CD4-positive, alpha-beta T cell (primary cell): ENCODE data around the gene NEK7. TPM values are rescaled to one million over a fixed set of nuclear protein-coding genes. Genes with fewer than 3 reads are reported as not detected.

Experiments
- ATAC-seq: fragments of 200-7000 bp; cut with Tn5 transposase; one replicate; pipeline ENCODE4 v1.10.0; 2022; ENCODE audit warnings: mild to moderate bottlenecking; ENCODE audit not compliant: poor library complexity
- CTCF ChIA-PET: fragments of 350-600 bp; sonication (Branson Sonifier 250); formaldehyde crosslinking; loops from one replicate; lab custom pipeline; 2021; ENCODE audit warnings: antibody characterized with exemption, inconsistent platforms; lab: Charles Lee
- POLR2A ChIA-PET: fragments of 350-600 bp; sonication (Branson Sonifier 250); formaldehyde crosslinking; loops from one replicate; lab custom pipeline; 2021; ENCODE audit warnings: antibody characterized with exemption, inconsistent platforms; lab: Charles Lee
- DNase-seq, 14 experiments: peaks; one replicate each; pipeline ENCODE4 v3.0.0-alpha.2; 2013 to 2020; ENCODE audit warnings: mixed read lengths in 2 of 14
- H3K27ac ChIP-seq, 2 donors: one replicate each; pipeline versions ENCODE4 v1.5.1 to v1.7.0; 2013; ENCODE audit warnings: low read length in 2 of 2, low read depth in 1 of 2, mild to moderate bottlenecking in 1 of 2
- H3K27me3 ChIP-seq, 2 experiments: 1 replicate in 1 of 2; 2 replicates in 1 of 2; pipeline versions ENCODE4 v1.6.1 to v1.7.0; 2013; ENCODE audit warnings: low read length in 2 of 2, control low read depth in 1 of 2, mild to moderate bottlenecking in 1 of 2, moderate library complexity in 1 of 2; ENCODE audit not compliant: insufficient read depth in 2 of 2, control insufficient read depth in 1 of 2
- H3K36me3 ChIP-seq: one replicate; pipeline ENCODE4 v1.6.1; 2013; ENCODE audit warnings: low read length, control low read depth; ENCODE audit not compliant: insufficient read depth
- H3K4me1 ChIP-seq: one replicate; pipeline ENCODE4 v1.6.1; 2013; ENCODE audit warnings: low read length, control low read depth; ENCODE audit not compliant: insufficient read depth
- H3K4me3 ChIP-seq: one replicate; pipeline ENCODE4 v1.5.1; 2013; ENCODE audit warnings: mild to moderate bottlenecking, low read length, moderate library complexity
- H3K9me3 ChIP-seq, 2 experiments: 1 replicate in 1 of 2; 2 replicates in 1 of 2; pipeline versions ENCODE4 v1.6.1 to v1.7.0; 2013; ENCODE audit warnings: low read length in 2 of 2, mild to moderate bottlenecking in 2 of 2, control low read depth in 1 of 2, moderate library complexity in 1 of 2; ENCODE audit not compliant: control insufficient read depth in 1 of 2, insufficient read depth in 1 of 2
- H3K27ac Mint-ChIP-seq: one replicate; pipeline ENCODE4 v1.8.0; 2020; ENCODE audit warnings: mixed read lengths
- H3K27me3 Mint-ChIP-seq: one replicate; pipeline ENCODE4 v1.8.0; 2021; ENCODE audit warnings: mixed read lengths
- H3K36me3 Mint-ChIP-seq: one replicate; pipeline ENCODE4 v1.8.0; 2021; ENCODE audit warnings: low read depth, mixed read lengths
- H3K4me1 Mint-ChIP-seq: one replicate; pipeline ENCODE4 v1.8.0; 2021; ENCODE audit warnings: low read depth, mixed read lengths
- H3K4me3 Mint-ChIP-seq: one replicate; pipeline ENCODE4 v1.8.0; 2020; ENCODE audit warnings: mild to moderate bottlenecking, mixed read lengths
- H3K9me3 Mint-ChIP-seq: one replicate; pipeline ENCODE4 v1.8.0; 2020; ENCODE audit warnings: mixed read lengths
- CTCF ChIP-seq: fragments of 200-600 bp; IDR thresholded peaks from one replicate; pipeline ENCODE4 v1.8.0; 2022; ENCODE audit warnings: antibody characterized with exemption, mild to moderate bottlenecking
- intact Hi-C, 2 experiments: fragments of 100-400 bp; cut with DNase I in 1 of 2; cut with micrococcal nuclease in 1 of 2; formaldehyde crosslinking; loops; one replicate each; pipeline versions ENCODE4 v1.15.1 to v1.9.0; 2023 to 2025; cut with DNase I, micrococcal nuclease
- total RNA-seq, 174 experiments: library from RNA in 2 of 174; stranded (reverse) in 2 of 174; gene quantifications; one replicate each; pipeline ENCODE4 v1.2.3 and lab custom pipeline; 2021 to 2026

The NEK7 gene
- total RNA-seq, 2 experiments from 2014 or later: 11.8 to 13.0 TPM

DNA sequence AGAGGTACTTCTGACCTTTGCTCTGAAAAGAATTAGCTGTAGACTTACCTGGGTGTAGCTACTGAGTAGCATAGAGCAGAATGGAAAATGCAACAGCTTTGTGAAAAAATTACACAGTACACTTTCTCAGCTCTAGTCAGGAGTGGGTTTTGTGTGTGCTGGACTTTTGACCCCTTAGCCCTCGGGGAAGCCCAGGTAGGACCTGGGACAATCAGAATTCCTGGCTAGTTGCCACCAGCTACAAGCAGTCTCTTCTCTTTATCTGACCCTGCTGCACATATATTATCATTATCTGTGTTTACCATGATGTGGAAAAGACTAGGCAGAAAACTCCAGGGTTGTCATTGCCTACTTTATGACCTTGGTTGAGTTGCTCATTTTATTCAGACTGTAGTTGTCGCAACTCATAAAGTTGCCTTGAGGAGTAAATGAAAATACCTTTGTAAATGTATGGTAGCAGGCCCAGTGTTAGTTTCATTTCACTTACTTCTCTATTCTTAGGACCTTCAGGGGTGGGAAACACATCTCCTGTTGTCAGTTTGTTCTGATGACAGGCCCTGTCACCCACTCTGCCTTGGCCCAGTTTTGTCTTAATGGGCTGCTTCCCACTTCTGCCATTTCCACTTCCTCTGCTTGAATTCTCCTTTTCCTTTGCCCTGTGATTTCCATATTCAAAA lies 5.4 kb downstream of the NEK7 start:
- Mint-ChIP-seq H3K4me1 (peaks cover 93% of the 10 kb centered on the region), H3K4me3 (peak overlapping the region; percentile 56), H3K27me3 (no peaks in the 10 kb centered on the region), H3K27ac (peak overlapping the region; percentile 98), H3K9me3 (no peaks in the 10 kb centered on the region), H3K36me3 (peaks cover 17% of the 10 kb centered on the region)
- H3K9me3 ChIP-seq: no peaks in the 10 kb centered on the region
- ChIA-PET CTCF (no interaction called here), POLR2A (interaction anchor here (7.4 kb wide), 1 partner anchor 11 kb away, joined by 160 read pairs; no protein-coding TSS in a partner anchor)
- intact Hi-C loops: loop anchor here (10.0 kb wide), 3 partner anchors 363 to 773 kb away; no protein-coding TSS in a partner anchor
- peaks cover 54% of the 10 kb centered on the region for H3K4me1 ChIP-seq
- H3K4me3 ChIP-seq: no peak overlapping the region
- H3K27ac ChIP-seq: no peak overlapping the region
- ATAC-seq (no peak), DNase-seq (peak in 2 of 14 experiments; percentile 32 to 51)
- no peaks in the 10 kb centered on the region for H3K36me3 ChIP-seq
- no peak for TF ChIP-seq CTCF
- H3K27me3 ChIP-seq: no peaks in the 10 kb centered on the region

DNA sequence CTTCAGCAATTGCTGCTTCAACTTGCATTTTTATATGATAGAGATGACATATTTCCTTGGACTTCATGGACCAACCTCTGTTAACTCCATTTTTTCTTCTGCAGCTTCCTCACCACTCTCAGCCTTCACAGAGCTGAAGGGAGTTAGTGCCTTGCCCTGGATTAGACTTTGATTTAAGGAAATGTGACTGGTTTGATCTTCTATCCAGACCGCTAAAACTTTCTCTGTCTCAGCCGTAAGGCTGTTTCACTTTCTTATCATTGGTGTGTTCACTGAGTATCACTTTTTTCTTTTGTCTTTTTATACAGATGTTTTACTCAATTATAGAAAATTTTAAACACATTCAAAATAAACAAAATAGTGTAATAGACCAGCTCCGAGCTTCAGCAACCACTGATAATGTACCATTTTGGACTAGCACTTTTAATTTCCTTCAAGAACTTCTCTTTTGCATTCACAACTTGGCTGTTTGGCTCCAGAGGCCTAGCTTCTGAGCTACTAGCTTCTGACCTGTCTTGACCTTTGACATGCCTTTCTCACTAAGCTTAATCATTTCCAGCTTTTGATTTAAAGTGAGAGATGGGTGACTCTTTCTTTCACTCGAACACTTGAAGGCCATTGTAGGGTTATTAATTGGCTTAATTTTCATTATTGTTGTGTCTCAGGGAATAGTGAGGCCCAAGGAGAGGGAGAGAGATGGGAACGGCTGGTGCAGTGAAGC lies 9.3 kb downstream of the NEK7 start:
- Mint-ChIP-seq H3K4me1 (peaks cover 94% of the 10 kb centered on the region), H3K4me3 (peak overlapping the region; percentile 75), H3K9me3 (no peaks in the 10 kb centered on the region), H3K27me3 (no peaks in the 10 kb centered on the region), H3K36me3 (no peaks in the 10 kb centered on the region), H3K27ac (peak overlapping the region; percentile 88)
- no peak for TF ChIP-seq CTCF
- CTCF ChIA-PET: interaction anchor here (1.4 to 1.5 kb wide), 2 partner anchors 10 to 17 kb away, joined by 3 to 5 read pairs; partner anchors contain the start of gene NEK7
- POLR2A ChIA-PET: interaction anchor here (0.6 to 15.1 kb wide), 10 partner anchors 8 to 549 kb away, joined by 3 to 160 read pairs (median 4); partner anchors contain the start of genes NEK7 and PTPRC
- no peaks in the 10 kb centered on the region for H3K27me3 ChIP-seq
- intact Hi-C loops: loop anchor here (1.0 to 10.0 kb wide), 6 partner anchors 9 to 769 kb away; no protein-coding TSS in a partner anchor
- H3K36me3 ChIP-seq: no peaks in the 10 kb centered on the region
- no peaks in the 10 kb centered on the region for H3K9me3 ChIP-seq
- H3K4me3 ChIP-seq: peak overlapping the region; percentile 32
- ATAC-seq: peak; percentile 78
- peak overlapping the region; percentile 57 to 79 for H3K27ac ChIP-seq
- DNase-seq: peak in 4 of 14 experiments; percentile 29 to 78 (median 68)
- peaks cover 61% of the 10 kb centered on the region for H3K4me1 ChIP-seq

DNA sequence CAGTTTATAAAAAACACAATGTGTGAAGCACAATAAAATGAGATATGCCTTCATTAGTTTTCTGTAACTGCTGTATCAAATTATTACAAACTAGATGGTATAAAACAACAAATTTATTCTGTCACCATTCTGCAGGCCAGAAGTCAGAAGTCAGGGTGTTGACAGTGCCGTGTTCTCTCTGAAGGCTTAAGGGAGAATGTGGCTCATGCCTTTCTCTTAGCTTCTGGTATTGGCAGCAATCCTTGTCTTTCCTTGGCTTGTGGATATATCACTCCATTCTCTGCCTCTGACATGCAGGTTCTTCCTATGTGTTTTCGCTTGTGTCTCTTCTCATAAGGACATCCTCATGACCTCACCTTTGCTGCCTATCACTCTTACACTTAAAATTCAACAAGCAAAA lies 10.1 kb downstream of the NEK7 start:
- Histone ChIP-seq H3K9me3 (no peaks in the 10 kb centered on the region), H3K36me3 (no peaks in the 10 kb centered on the region), H3K27ac (peak overlapping the region; percentile 57 to 79), H3K27me3 (no peaks in the 10 kb centered on the region), H3K4me1 (peaks cover 68% of the 10 kb centered on the region), H3K4me3 (peak overlapping the region; percentile 24)
- ChIA-PET POLR2A (interaction anchor here (1.0 to 15.1 kb wide), 7 partner anchors 8 to 472 kb away, joined by 3 to 160 read pairs (median 4); partner anchors contain the start of genes NEK7 and PTPRC), CTCF (interaction anchor here (1.6 to 3.9 kb wide), 2 partner anchors 10 to 11 kb away, joined by 4 to 18 read pairs; no protein-coding TSS in a partner anchor)
- H3K9me3 Mint-ChIP-seq: no peaks in the 10 kb centered on the region
- DNase-seq: no peak
- peak overlapping the region; percentile 88 for H3K27ac Mint-ChIP-seq
- TF ChIP-seq CTCF: no peak
- no peaks in the 10 kb centered on the region for H3K27me3 Mint-ChIP-seq
- H3K4me3 Mint-ChIP-seq: peak overlapping the region; percentile 74
- H3K36me3 Mint-ChIP-seq: no peaks in the 10 kb centered on the region
- intact Hi-C loops: loop anchor here (1.0 to 10.0 kb wide), 5 partner anchors 9 to 768 kb away; no protein-coding TSS in a partner anchor
- ATAC-seq: peak; percentile 3
- peaks cover 91% of the 10 kb centered on the region for H3K4me1 Mint-ChIP-seq
